ENCODE data around the gene WAC.
"Not testable (repeated sequence)": the region's sequence is repeated elsewhere in the genome, so short reads cannot be mapped to it uniquely, and the experiment has no call there.

GRCh38 chr10:28500203-28500602, 32.7 kb upstream of the WAC start:
- TF ChIP-seq, protein P1, sequence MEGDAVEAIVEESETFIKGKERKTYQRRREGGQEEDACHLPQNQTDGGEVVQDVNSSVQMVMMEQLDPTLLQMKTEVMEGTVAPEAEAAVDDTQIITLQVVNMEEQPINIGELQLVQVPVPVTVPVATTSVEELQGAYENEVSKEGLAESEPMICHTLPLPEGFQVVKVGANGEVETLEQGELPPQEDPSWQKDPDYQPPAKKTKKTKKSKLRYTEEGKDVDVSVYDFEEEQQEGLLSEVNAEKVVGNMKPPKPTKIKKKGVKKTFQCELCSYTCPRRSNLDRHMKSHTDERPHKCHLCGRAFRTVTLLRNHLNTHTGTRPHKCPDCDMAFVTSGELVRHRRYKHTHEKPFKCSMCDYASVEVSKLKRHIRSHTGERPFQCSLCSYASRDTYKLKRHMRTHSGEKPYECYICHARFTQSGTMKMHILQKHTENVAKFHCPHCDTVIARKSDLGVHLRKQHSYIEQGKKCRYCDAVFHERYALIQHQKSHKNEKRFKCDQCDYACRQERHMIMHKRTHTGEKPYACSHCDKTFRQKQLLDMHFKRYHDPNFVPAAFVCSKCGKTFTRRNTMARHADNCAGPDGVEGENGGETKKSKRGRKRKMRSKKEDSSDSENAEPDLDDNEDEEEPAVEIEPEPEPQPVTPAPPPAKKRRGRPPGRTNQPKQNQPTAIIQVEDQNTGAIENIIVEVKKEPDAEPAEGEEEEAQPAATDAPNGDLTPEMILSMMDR (IDR thresholded peaks at IDR 0.05; ENCODE audit: low read length): not testable (repeated sequence)
- TF ChIP-seq EZH2 (IDR thresholded peaks at IDR 0.05; ENCODE audit: borderline replicate concordance, low read length): not testable (repeated sequence)
